ENCODE data around the gene CD83. TPM values are rescaled to one million over a fixed set of nuclear protein-coding genes. Genes with fewer than 3 reads are reported as not detected.

CD83 gene
- total RNA-seq, 2 experiments from 2014 or later: 24.4 to 24.7 TPM

GRCh38 chr6:14083751-14084150 is 33.8 kb upstream of the CD83 start:
- Mint-ChIP-seq H3K36me3 (ENCODE audit: low read depth) (no peaks in the 10 kb centered on the region), H3K27me3 (no peaks in the 10 kb centered on the region), H3K4me1 (ENCODE audit: low read depth) (peaks cover 21% of the 10 kb centered on the region), H3K27ac (no peak overlapping the region), H3K9me3 (no peaks in the 10 kb centered on the region), H3K4me3 (no peak overlapping the region)
- intact Hi-C loops (cut with micrococcal nuclease): no loop called here
- DNase-seq: no peak
- CTCF ChIA-PET: interaction anchor here (0.8 kb wide), 1 partner anchor 175 kb away, joined by 3 read pairs; no protein-coding TSS in a partner anchor
- no peak for ATAC-seq
- no peak for TF ChIP-seq CTCF (IDR thresholded peaks at IDR 0.05)
- POLR2A ChIA-PET: no interaction called here

- intact Hi-C loops (cut with micrococcal nuclease): no loop called here
- no peak for TF ChIP-seq CTCF (IDR thresholded peaks at IDR 0.05)
- ChIA-PET POLR2A (no interaction called here), CTCF (interaction anchor here (0.8 kb wide), 1 partner anchor 176 kb away, joined by 3 read pairs; no protein-coding TSS in a partner anchor)
- Mint-ChIP-seq H3K27ac (no peak overlapping the region), H3K9me3 (no peaks in the 10 kb centered on the region), H3K36me3 (ENCODE audit: low read depth) (no peaks in the 10 kb centered on the region), H3K4me3 (no peak overlapping the region), H3K27me3 (no peaks in the 10 kb centered on the region), H3K4me1 (ENCODE audit: low read depth) (peaks cover 19% of the 10 kb centered on the region)
- ATAC-seq (no peak), DNase-seq (no peak)
These were observed 33.2 kb upstream of the CD83 start for GRCh38 chr6:14084388-14084787.

- CTCF ChIA-PET: no interaction called here
- no peaks in the 10 kb centered on the region for H3K27me3 Mint-ChIP-seq
These were observed 32.3 kb upstream of the CD83 start for GRCh38 chr6:14085176-14085787.

GRCh38 chr6:14086701-14087100 is 30.9 kb upstream of the CD83 start:
- Mint-ChIP-seq H3K36me3 (ENCODE audit: low read depth) (no peaks in the 10 kb centered on the region), H3K4me3 (no peak overlapping the region), H3K9me3 (no peaks in the 10 kb centered on the region), H3K4me1 (ENCODE audit: low read depth) (peaks cover 22% of the 10 kb centered on the region), H3K27me3 (peaks cover 1% of the 10 kb centered on the region), H3K27ac (no peak overlapping the region)
- intact Hi-C loops (cut with micrococcal nuclease): no loop called here
- ChIA-PET CTCF (interaction anchor here (1.7 kb wide), 1 partner anchor 20 kb away, joined by 7 read pairs; no protein-coding TSS in a partner anchor), POLR2A (no interaction called here)
- TF ChIP-seq CTCF (IDR thresholded peaks at IDR 0.05): no peak
- DNase-seq (no peak), ATAC-seq (no peak)

More at GRCh38 chr6:14085176-14085787, 32.3 kb upstream of the CD83 start:
- POLR2A ChIA-PET: interaction anchor here (0.6 kb wide), 1 partner anchor 21 kb away, joined by 3 read pairs; no protein-coding TSS in a partner anchor
- Mint-ChIP-seq H3K36me3 (ENCODE audit: low read depth) (no peaks in the 10 kb centered on the region), H3K4me3 (no peak overlapping the region), H3K27ac (no peak overlapping the region), H3K4me1 (ENCODE audit: low read depth) (peaks cover 18% of the 10 kb centered on the region), H3K9me3 (no peaks in the 10 kb centered on the region)
- ATAC-seq (no peak), DNase-seq (no peak)
- intact Hi-C loops (cut with micrococcal nuclease): no loop called here
- TF ChIP-seq CTCF (IDR thresholded peaks at IDR 0.05): no peak

GRCh38 chr6:14088600-14089192 is 28.9 kb upstream of the CD83 start:
- no peak for DNase-seq
- peaks cover 6% of the 10 kb centered on the region for H3K9me3 Mint-ChIP-seq
- H3K27me3 Mint-ChIP-seq: peaks cover 1% of the 10 kb centered on the region
- no peak for ATAC-seq
- peaks cover 29% of the 10 kb centered on the region for H3K4me1 Mint-ChIP-seq (ENCODE audit: low read depth)
- H3K36me3 Mint-ChIP-seq (ENCODE audit: low read depth): peaks cover 3% of the 10 kb centered on the region
- intact Hi-C loops (cut with micrococcal nuclease): no loop called here
- no peak overlapping the region for H3K27ac Mint-ChIP-seq
- H3K4me3 Mint-ChIP-seq: no peak overlapping the region
- ChIA-PET CTCF (interaction anchor here (0.8 to 1.1 kb wide), 2 partner anchors 16 to 21 kb away, joined by 3 read pairs; no protein-coding TSS in a partner anchor), POLR2A (no interaction called here)
- no peak for TF ChIP-seq CTCF (IDR thresholded peaks at IDR 0.05)
